Activated CD8-positive, alpha-beta memory T cell treated with anti-CD3 and anti-CD28 coated beads for 4 hours (primary cell): Measurements from ENCODE around the gene PDCD4.
A peak's percentile ranks its signal among the peaks of the same experiment; 100 is the strongest.

Experiments used
- DNase-seq, 2 donors: peaks; one replicate each; pipeline ENCODE4 v3.0.0-alpha.2; 2020; ENCODE audit warnings: low read depth in 2 of 2

Gene PDCD4

DNA sequence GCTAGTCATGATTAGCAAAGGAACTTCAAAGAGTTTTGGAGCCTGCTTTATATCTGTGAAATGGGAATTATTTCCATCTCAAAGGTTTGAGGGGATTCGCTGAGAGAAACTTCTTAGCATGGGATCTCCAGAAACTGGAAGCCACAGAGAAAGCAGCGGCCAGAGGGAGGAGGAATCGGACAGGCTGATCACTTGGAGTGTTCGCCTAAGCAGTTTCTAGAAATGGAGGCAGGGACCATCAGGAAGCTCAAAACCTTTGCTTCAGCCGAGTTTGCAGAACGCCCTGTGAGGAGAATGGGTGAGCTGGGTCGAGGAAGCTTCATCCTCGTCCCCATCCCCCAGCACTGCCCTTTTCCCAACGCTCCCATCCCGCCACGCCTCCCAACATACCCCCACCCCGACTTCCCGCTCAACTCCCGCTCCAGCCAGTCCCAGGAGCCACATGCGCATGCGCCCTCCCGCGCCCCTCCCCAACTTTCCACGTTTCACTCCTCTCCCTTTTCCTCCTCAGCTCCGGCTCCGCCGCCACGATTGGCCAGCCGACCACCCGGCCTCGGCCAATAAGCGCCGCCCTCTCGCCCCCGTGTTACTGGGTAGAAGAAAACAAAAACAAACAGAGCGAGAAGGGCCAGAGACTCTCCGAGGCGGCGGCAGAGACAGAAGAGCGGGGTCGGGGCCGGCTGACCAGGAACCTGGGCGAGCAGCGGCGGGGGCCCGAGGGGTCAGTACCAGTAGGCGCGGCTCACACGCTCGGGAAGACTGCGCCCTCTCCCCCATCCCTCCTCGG lies at the start of gene PDCD4:
Gene PDCD4, plus strand, starts transcription at position 631 of the 787 bp plus-strand sequence. CDS start 4,100 bp downstream, outside the sequence.
- DNase-seq = peak; percentile 88 to 89

DNA sequence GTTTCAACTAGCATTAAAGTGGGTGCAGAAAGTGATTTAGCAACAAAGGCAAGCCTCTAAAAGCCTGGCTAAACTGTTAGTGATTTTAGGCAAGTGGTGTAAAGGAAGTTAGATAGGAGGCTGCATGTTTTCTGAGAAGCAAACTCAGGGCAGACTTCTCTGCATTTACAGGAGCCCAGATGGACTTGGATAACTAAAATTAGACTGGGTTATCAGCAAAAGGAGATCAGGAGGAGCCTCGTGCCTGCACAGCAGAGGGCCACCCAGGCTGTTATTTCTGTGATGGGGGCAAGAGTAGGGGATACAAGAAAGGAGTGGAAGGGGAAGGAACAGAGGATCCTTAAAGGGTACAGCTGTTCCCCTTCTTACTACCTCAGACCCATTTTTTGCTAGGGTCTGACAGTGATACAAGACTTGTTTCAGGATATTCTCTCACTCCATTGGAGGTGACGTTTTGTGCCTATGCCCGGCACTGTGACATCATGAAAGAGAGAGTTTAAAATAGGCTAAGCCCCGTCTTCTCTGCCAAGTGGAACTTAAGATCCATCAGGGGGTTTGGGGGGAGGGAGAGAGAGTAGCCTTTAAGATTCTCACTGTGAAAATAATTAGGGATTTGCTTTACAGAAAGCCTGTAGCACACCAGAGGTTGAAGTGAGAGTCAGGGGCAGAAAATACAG lies 49.6 kb upstream of the PDCD4 start:
- DNase-seq = no peak

- DNase-seq = no peak
Measured at GRCh38 chr10:110822712-110823311, 48.9 kb upstream of the PDCD4 start.

- no peak for DNase-seq
Measured at GRCh38 chr10:110824152-110824441, 47.6 kb upstream of the PDCD4 start.

- no peak for DNase-seq
Measured at GRCh38 chr10:110824660-110825059, 47.1 kb upstream of the PDCD4 start.

DNA sequence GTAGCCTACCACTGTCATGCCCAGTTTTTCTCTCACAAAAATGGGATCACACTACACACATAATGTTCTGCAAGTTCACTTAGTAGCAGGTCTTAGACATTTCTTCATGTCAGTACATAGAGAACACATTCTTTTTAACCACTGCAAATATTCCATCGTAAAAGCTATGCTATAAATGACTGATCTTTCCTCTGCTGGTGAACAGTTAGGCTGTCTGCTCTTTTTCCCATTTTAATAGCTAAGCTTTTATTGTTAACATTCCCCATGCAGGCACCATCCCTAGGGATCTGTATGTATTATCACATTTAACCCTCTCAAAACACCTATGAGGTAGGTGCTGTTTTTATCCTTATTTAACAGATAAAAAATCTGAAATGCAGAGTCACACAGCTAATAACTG lies 46.2 kb upstream of the PDCD4 start:
- DNase-seq = no peak

- no peak for DNase-seq
Measured at GRCh38 chr10:110827410-110827809, 44.3 kb upstream of the PDCD4 start.

DNA sequence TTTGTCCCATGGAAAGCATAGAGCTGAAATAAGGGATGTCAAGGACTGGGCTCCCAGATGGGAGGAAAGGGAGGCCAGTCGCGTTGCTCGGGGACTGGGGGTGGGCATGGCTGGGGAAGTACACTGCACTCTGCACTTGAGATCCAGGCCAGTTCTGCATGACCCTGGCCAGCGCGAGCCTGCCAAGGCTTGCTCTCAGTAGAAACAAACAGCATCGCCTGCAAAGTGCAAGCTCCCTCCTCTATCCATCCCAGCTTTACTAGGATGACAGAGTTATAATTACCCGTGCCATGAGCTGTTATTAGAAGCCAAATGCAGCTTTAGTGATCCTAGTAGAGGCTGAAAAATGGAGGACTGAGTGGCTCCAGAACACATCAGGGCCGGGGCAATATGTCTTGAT lies 43.9 kb upstream of the PDCD4 start:
- no peak for DNase-seq

DNA sequence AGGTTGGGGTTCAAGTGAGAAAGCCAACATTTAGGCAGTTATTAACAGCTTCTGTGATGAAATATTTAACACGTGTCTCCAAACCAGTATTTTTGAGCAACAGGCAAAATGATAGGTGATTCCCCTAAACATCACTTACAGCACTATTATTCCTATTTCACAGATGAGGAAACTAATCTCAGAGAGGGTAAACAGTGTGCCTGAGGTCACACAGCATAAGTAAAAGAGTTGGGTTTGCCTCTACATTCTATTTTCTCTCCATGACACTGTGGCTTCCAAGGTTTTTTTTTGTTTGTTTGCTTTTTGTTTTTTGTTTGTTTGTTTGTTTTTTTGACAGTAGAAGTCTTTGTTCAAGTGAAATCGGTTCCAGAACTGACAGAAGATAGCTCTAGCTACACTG lies 43.2 kb upstream of the PDCD4 start:
- no peak for DNase-seq

GRCh38 chr10:110829721-110830410 lies 41.9 kb upstream of the PDCD4 start:
- no peak for DNase-seq

DNA sequence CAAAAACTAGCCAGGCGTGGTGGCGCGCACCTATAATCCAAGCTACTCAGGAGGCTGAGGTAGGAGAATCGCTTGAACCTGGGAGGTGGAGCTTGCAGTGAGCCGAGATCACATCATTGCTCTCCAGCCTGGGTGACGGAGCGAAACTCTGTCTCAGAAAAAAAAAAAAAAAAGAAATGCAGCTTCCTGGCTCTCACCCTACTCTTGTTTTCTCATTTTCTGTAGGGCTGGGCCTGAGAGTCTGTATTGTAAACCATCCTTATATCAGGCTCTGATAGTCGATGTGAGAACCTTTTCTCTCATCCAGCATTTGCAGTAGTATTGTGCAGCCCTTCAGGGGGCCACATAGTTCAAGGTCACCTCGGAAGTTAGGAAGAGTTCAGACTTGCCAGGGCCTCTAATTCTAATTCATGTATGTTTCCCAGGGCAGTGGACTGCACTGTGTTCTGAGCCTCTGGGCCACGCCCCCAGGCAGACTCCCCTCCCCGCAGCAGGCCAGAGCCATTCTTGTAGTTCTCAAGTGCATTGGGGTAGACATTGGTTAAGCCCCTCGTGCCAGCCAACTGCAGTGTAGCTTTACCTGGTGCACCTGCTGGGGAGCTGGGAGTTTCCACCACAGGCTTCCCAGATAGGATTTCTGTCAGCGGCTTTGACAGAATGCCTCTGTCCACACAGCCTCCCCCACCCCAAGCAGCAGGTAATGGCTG lies 38.3 kb upstream of the PDCD4 start:
- no peak for DNase-seq

- DNase-seq = no peak
Measured at GRCh38 chr10:110833941-110834628, 37.6 kb upstream of the PDCD4 start.

DNA sequence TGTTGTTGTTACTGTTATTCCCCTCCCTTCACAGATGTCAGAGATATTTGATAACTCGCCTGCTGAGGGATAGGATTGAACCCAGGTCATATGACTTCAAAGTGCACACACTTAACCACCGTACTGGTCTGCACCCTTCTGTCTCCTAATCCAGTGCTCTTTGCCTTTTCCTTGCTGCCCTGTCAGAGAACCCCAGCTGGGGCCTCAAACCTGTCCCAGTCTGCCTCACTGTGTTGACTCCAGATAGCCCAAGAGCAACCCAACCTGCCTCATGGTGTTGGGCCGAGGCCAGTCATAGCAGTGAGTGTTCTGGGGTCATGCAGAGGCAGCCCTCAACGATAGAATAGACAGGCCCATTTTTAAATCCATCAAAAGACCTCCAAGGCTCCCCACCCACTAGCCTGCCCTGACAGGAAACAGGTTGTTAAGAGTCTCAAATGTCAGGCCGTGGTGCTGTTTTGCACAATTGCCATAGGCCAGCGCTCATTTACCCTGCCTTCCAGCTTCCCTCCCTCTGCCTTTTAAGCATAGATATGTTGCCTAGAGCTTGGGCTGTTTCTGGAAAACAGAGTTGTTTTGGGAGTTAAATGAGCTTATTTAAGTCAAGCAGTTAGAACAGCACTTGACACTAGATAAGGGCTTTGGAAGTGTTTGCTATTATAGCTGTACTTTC lies 37.0 kb upstream of the PDCD4 start:
- no peak for DNase-seq

- no peak for DNase-seq
Measured at GRCh38 chr10:110835841-110836240, 35.9 kb upstream of the PDCD4 start.

- DNase-seq = no peak
Measured at GRCh38 chr10:110836706-110837105, 35.0 kb upstream of the PDCD4 start.

DNA sequence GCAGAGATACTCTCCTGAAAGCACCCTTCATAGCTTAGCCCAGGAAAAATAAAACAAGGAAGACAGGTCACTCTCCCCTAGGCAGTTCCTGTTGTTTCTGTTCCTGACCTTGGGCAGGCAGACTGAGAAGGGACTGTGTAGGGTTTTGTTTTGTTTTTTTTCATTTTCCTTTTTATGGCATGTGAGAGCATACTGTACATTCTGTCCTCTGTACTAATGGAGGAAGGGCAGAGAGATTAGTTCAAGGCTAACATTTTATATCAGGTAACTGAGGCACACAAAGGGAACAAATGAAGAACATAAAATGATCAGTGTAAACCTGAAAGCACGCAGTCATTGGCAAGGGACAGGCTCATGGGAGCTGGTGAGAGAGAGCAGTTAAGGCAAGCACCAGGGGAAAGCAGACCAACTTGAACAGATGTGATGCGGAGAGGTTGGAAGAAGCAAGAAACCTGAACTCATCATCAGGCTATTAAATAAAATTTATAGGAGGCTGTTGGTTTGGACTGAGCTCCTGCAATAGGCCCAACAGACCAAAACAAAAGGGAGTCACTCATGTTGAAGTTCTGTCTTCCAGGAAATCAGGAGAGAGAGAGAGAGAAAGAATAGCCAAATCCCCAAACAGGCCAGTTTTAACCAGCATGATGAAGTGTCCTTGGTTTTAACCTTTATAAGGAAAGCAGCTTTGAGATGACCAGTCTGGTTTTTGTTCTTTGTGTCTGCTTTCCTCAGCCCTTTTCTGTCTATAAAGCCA lies 34.1 kb upstream of the PDCD4 start:
- no peak for DNase-seq

DNA sequence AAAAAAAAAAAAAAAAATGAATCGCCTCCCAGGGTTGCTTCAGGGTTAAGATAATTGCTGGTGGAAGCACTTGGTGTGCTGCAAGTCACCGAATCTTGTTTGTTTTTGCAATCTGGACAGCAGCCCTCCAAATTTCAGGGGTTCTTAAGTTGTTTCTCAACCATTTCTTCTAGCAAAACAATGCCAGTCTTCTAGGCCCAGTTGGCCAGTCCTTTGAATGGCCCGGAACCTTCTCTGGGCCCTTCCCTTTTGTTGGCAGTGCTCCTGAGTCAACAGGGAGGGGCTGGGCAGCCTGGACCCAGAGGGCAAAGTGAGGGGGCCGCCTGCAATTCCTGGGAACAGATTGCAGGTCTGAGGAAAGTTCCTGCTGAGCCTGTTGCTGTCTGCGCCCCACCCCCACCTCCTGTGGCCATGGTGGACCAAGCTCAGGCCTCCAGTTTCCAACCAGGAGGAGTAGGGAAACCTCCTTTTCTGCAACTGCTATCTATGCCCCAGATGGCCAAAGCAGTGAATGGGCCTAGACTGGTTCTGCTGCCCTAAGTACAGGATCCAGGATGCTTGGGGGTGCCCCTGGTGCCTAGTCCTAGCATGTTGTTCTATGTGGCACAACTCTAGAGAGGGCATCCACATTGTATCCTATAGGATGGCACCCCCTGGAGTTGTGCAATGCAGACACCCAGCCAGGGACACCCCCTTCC lies 31.4 kb upstream of the PDCD4 start:
- no peak for DNase-seq

- no peak for DNase-seq
Measured at GRCh38 chr10:110840923-110841428, 30.8 kb upstream of the PDCD4 start.

DNA sequence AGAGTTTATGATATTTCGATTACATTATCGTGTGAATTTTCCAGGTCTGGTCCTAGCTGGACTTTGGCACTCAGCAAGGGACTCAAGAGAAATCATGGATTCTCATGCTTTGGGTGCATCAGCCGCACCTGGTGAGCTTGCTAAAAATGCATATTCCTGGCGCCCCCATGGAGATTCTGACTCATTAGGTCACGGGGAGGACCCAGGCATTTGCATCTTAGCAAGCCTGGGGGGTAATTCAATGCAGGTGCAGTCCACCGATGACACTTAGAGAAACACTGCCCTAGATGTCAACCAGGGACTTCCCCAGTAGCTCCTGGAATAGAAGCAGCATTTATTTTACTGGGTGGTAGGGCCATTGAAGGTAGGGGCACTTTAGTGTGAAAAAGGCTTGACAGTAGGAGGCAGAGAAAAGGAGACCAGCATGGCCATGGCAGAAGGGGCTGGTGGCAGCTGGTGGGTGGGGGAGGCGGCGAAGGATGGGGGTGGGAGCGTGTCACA lies 29.9 kb upstream of the PDCD4 start:
- DNase-seq = no peak
